Sigmoid colon (tissue), 7 donors: ENCODE measurements around the gene RNASEH2C. TPM values are rescaled to one million over a fixed set of nuclear protein-coding genes. Genes with fewer than 3 reads are reported as not detected.
"Not testable (repeated sequence)": the region's sequence is repeated elsewhere in the genome, so short reads cannot be mapped to it uniquely, and the experiment has no call there.

Source experiments
- DNase-seq: peaks from one replicate; pipeline ENCODE4 v3.0.0-alpha.2; 2019
- H3K27ac ChIP-seq, 4 donors: fragments of 200-600 bp; sonication (generic); one replicate each; pipeline ENCODE4 v1.5.1; 2016 to 2019; ENCODE audit warnings: mild to moderate bottlenecking in 1 of 4
- H3K27me3 ChIP-seq, 3 donors: fragments of 200-600 bp; sonication (generic); one replicate each; pipeline ENCODE4 v1.5.1; 2019; ENCODE audit warnings: mild to moderate bottlenecking in 1 of 3
- H3K36me3 ChIP-seq, 4 donors: fragments of 200-600 bp; sonication (generic); one replicate each; pipeline ENCODE4 v1.5.1; 2016 to 2019
- H3K4me1 ChIP-seq, 4 donors: fragments of 200-600 bp; sonication (generic); one replicate each; pipeline ENCODE4 v1.5.1; 2017 to 2019
- H3K4me3 ChIP-seq, 4 donors: fragments of 200-600 bp; sonication (generic); one replicate each; pipeline ENCODE4 v1.5.1; 2017 to 2019; ENCODE audit warnings: mild to moderate bottlenecking in 2 of 4, moderate library complexity in 1 of 4
- H3K9me3 ChIP-seq, 4 donors: fragments of 200-600 bp in 3 of 4; sonication (generic) in 3 of 4; one replicate each; pipeline versions ENCODE4 v1.5.1 to v1.6.1; 2013 to 2019
- EP300 ChIP-seq, 4 donors: sonication (generic); formaldehyde crosslinking; IDR thresholded peaks; one replicate each; pipeline ENCODE4 v1.6.1; 2017; ENCODE audit warnings: antibody characterized with exemption in 4 of 4
- POLR2A ChIP-seq, 2 donors: fragments of 450-650 bp; IDR thresholded peaks; one replicate each; pipeline ENCODE4 v1.6.1; 2016; ENCODE audit warnings: antibody characterized with exemption in 2 of 2, mild to moderate bottlenecking in 2 of 2, moderate library complexity in 2 of 2
- POLR2AphosphoS5 ChIP-seq, 4 donors: sonication (generic); formaldehyde crosslinking; IDR thresholded peaks; one replicate each; pipeline ENCODE4 v1.6.1; 2017; ENCODE audit warnings: antibody characterized with exemption in 4 of 4
- WGBS, 2 donors: extraction: QIAGEN DNeasy Blood & Tissue Kit; methylation state at CpG; one replicate each; pipeline ENCODE4 v1.1.7; 2013; 5-methylcytosine and 5-hydroxymethylcytosine counted together
- intact Hi-C: fragments of 100-400 bp; cut with DNase I; formaldehyde crosslinking; loops from one replicate; pipeline ENCODE4 v1.15.1; 2023
- polyA plus RNA-seq, 3 donors: library from polyadenylated mRNA; stranded (reverse); fragments of 200-250 nt; gene quantifications; one replicate each; pipeline ENCODE4 v1.2.3, GENCODE V29; 2013
- total RNA-seq, 4 donors: library from RNA; depleted of rRNA; stranded (reverse); fragments of >200 nt; gene quantifications; one replicate each; pipeline ENCODE4 v1.1.0, GENCODE V29; 2016
- TF ChIP-seq, protein P1 (sequence below), 4 experiments: fragments of 450-650 bp in 3 of 4; fragments of 200-600 bp in 1 of 4; IDR thresholded peaks; one replicate each; pipeline ENCODE4 v1.5.1; 2016 to 2019; ENCODE audit warnings: antibody characterized with exemption in 4 of 4, mild to moderate bottlenecking in 3 of 4, moderate library complexity in 2 of 4
- donor health status: healthy with polysubstance abuse.
- donor health status: Bipolar disorder and iron deficiency.
- donor health status: healthy.

The RNASEH2C gene
- total and polyA plus RNA-seq, 7 donors = 45.6 to 168 (median 120) TPM

DNA sequence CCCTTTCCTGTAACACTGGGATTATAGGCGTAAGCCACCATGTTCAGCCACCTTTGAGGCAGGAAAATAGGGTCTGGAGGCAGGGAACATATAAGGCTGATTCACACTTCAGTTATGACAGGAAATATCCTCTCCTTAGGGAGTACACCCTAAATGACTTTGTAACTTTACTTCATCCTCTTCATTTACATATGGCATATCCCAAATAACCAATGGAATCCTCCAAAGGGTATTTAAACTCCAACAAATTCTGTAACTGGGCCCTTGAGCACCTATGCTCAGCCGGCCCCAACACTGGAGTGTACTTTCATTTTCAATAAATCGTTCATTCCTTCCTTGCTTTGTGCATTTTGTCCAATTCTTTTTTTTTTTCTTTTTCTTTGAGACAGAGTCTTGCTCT is 10.2 kb downstream of the RNASEH2C start:
- peaks cover 22 to 25% (median 24%) of the 10 kb centered on the region in 4 donors for H3K36me3 ChIP-seq
- no peaks in the 10 kb centered on the region for H3K27me3 ChIP-seq
- peaks cover 0 to 27% (median 21%) of the 10 kb centered on the region in 4 donors for H3K4me1 ChIP-seq
- TF ChIP-seq EP300 (IDR thresholded peaks at IDR 0.05) (no peak), POLR2AphosphoS5 (IDR thresholded peaks at IDR 0.05) (no peak), POLR2A (IDR thresholded peaks at IDR 0.05) (no peak)
- TF ChIP-seq, protein P1, sequence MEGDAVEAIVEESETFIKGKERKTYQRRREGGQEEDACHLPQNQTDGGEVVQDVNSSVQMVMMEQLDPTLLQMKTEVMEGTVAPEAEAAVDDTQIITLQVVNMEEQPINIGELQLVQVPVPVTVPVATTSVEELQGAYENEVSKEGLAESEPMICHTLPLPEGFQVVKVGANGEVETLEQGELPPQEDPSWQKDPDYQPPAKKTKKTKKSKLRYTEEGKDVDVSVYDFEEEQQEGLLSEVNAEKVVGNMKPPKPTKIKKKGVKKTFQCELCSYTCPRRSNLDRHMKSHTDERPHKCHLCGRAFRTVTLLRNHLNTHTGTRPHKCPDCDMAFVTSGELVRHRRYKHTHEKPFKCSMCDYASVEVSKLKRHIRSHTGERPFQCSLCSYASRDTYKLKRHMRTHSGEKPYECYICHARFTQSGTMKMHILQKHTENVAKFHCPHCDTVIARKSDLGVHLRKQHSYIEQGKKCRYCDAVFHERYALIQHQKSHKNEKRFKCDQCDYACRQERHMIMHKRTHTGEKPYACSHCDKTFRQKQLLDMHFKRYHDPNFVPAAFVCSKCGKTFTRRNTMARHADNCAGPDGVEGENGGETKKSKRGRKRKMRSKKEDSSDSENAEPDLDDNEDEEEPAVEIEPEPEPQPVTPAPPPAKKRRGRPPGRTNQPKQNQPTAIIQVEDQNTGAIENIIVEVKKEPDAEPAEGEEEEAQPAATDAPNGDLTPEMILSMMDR (IDR thresholded peaks at IDR 0.05) = no peak
- peak overlapping the region; percentile 92 to 100 (median 98) for H3K27ac ChIP-seq
- H3K4me3 ChIP-seq = no peak overlapping the region
- H3K9me3 ChIP-seq = no peaks in the 10 kb centered on the region
- intact Hi-C loops = no loop called here
- WGBS, 2 donors = 72 to 80% methylated on average over 3 of the region's 3 CpGs
- DNase-seq = no peak

DNA sequence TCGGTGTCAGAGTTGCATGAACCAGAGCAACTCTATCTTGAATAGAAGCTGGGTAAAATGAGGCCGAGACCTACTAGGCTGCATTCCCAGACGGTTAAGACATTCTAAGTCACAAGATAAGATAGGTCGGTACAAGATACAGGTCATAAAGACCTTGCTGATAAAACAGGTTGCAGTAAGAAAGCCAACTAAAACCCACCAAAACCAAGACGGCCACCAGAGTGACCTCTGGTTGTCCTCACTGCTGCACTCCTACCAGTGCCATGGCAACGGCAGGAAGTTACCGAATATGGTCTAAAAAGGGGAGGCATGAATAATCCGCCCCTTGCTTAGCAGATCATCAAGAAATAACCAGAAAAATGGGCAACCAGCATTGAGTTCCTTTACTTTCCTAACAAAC is 10.9 kb downstream of the RNASEH2C start:
- no peak overlapping the region for H3K27ac ChIP-seq

DNA sequence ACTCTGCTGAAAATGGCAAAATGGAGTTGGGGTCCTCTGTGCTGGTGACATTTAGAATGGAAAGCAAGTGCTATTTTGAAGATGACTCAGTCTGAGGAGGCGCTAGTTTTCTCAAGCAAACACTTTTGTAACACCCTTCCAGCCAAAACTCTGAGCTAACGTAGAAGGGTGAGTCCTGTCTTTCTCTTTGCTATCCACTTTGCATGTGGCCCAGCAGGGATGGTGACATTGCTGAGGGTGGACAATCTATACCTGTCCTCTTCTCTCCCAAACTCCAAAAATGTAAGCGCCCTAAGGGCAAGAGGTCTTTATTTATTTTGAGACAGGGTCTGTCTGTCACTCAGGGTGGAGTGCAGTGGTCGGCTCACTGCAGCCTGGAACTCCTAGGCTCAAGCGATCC is 12.1 kb downstream of the RNASEH2C start:
- TF ChIP-seq, protein P1 (IDR thresholded peaks at IDR 0.05) = no peak
- TF ChIP-seq EP300 (IDR thresholded peaks at IDR 0.05) (no peak), POLR2AphosphoS5 (IDR thresholded peaks at IDR 0.05) (no peak), POLR2A (IDR thresholded peaks at IDR 0.05) (no peak)
- Histone ChIP-seq H3K4me1 (peaks cover 0 to 22% (median 17%) of the 10 kb centered on the region in 4 donors), H3K4me3 (no peak overlapping the region), H3K27ac (no peak overlapping the region), H3K36me3 (peaks cover 2 to 5% (median 5%) of the 10 kb centered on the region in 4 donors), H3K27me3 (no peaks in the 10 kb centered on the region), H3K9me3 (no peaks in the 10 kb centered on the region)
- WGBS, 2 donors = 88 to 90% methylated on average over 5 of the region's 5 CpGs
- intact Hi-C loops = loop anchor here (5.0 to 10.0 kb wide), 2 partner anchors 81 to 276 kb away; no protein-coding TSS in a partner anchor
- no peak for DNase-seq

More for the DNA sequence above, 10.9 kb downstream of the RNASEH2C start:
- no peak overlapping the region for H3K4me3 ChIP-seq
- 68 to 80% methylated on average over 8 of the region's 8 CpGs for WGBS, 2 donors
- no peaks in the 10 kb centered on the region for H3K27me3 ChIP-seq
- TF ChIP-seq POLR2AphosphoS5 (IDR thresholded peaks at IDR 0.05) = no peak
- no peak for TF ChIP-seq POLR2A (IDR thresholded peaks at IDR 0.05)
- TF ChIP-seq EP300 (IDR thresholded peaks at IDR 0.05) = no peak
- TF ChIP-seq, protein P1 (IDR thresholded peaks at IDR 0.05) = no peak
- intact Hi-C loops = loop anchor here (5.0 to 10.0 kb wide), 2 partner anchors 82 to 275 kb away; no protein-coding TSS in a partner anchor
- H3K36me3 ChIP-seq = peaks cover 14 to 18% (median 17%) of the 10 kb centered on the region in 4 donors
- H3K4me1 ChIP-seq = peaks cover 0 to 27% (median 21%) of the 10 kb centered on the region in 4 donors
- no peak for DNase-seq
- H3K9me3 ChIP-seq = no peaks in the 10 kb centered on the region

DNA sequence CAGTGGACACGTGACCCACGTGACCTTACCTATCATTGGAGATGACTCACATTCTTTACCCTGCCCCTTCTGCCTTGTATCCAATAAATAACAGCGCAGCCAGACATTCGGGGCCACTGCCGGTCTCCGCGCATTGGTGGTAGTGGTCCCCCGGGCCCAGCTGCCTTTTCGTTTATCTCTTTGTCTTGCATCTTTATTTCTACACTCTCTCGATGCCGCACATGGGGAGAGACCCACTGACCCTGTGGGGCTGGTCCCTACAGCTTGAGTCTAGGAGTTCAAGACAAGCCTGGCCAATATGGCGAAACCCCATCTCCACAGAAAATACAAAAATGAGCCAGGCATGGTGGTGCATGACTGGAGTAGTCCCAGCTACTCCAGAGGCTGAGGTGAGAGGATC is 13.6 kb downstream of the RNASEH2C start:
- H3K9me3 ChIP-seq, H3K36me3 ChIP-seq, H3K4me3 ChIP-seq, H3K27me3 ChIP-seq, DNase-seq, H3K27ac ChIP-seq: not testable (repeated sequence)
- H3K4me1 ChIP-seq = peaks cover 0 to 12% (median 7%) of the 10 kb centered on the region in 4 donors
- intact Hi-C loops = loop anchor here (5.0 to 10.0 kb wide), 2 partner anchors 80 to 278 kb away; no protein-coding TSS in a partner anchor
- 94 to 95% methylated on average over 10 of the region's 12 CpGs for WGBS, 2 donors

DNA sequence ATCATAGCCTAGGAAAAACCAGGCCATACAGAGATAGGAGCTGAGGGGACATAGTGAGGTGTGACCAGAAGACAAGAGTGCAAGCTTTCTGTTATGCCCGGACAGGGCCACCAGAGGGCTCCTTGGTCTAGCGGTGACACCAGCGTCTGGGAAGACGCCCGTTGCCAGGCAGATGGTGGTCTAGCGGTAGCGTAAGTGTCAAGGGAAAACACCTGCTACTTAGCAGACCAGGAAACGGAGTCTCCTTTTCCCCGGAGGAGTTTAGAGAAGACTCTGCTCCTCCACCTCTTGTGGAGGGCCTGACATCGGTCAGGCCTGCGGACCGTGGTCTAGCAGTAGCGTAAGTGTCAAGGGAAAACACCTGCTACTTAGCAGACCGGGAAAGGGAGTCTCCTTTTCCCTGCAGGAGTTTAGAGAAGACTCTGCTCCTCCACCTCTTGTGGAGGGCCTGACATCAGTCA is 14.3 kb downstream of the RNASEH2C start:
- TF ChIP-seq, protein P1 (IDR thresholded peaks at IDR 0.05) = peak in 3 of 4 experiments; percentile 54 to 80 (median 79)
- H3K27ac ChIP-seq = peak overlapping the region in 3 of 4 donors; percentile 42 to 56 (median 45)
- 4 to 18% methylated on average over 14 of the region's 14 CpGs for WGBS, 2 donors
- H3K36me3 ChIP-seq, H3K27me3 ChIP-seq, H3K9me3 ChIP-seq: not testable (repeated sequence)
- intact Hi-C loops = loop anchor here (1.0 to 10.0 kb wide), 3 partner anchors 79 to 278 kb away; no protein-coding TSS in a partner anchor
- peak; percentile 87 for DNase-seq
- H3K4me1 ChIP-seq = peaks cover 0 to 12% (median 7%) of the 10 kb centered on the region in 4 donors
- H3K4me3 ChIP-seq = peak overlapping the region in 2 of 4 donors; percentile 22 to 31
